NCI-H2227 (cell line): ENCODE results near the gene RIN2.
"Not testable (repeated sequence)": the region's sequence is repeated elsewhere in the genome, so short reads cannot be mapped to it uniquely, and the experiment has no call there.

ENCODE experiments used
- DNase-seq: peaks from one replicate; lab custom pipeline; 2025; ENCODE audit not compliant: unreplicated experiment; lab: John Stamatoyannopoulos, UW

Gene RIN2

GRCh38 chr20:19785173-19785982 is 27.3 kb downstream of the RIN2 start:
- DNase-seq = no peak

- DNase-seq = no peak
Measured at GRCh38 chr20:19785983-19786285, 27.9 kb downstream of the RIN2 start.

GRCh38 chr20:19786311-19786710 is 28.3 kb downstream of the RIN2 start:
- DNase-seq = no peak

GRCh38 chr20:19787366-19787765 is 29.3 kb downstream of the RIN2 start:
- no peak for DNase-seq

- no peak for DNase-seq
Measured at GRCh38 chr20:19789009-19789408, 31.0 kb downstream of the RIN2 start.

GRCh38 chr20:19789446-19789845 is 31.4 kb downstream of the RIN2 start:
- DNase-seq = no peak

- DNase-seq = no peak
Measured at GRCh38 chr20:19791887-19792286, 33.8 kb downstream of the RIN2 start.

- no peak for DNase-seq
Measured at GRCh38 chr20:19793716-19794115, 35.7 kb downstream of the RIN2 start.

- no peak for DNase-seq
Measured at GRCh38 chr20:19794941-19795340, 36.9 kb downstream of the RIN2 start.

- no peak for DNase-seq
Measured at GRCh38 chr20:19799325-19799724, 41.3 kb downstream of the RIN2 start.

GRCh38 chr20:19802099-19802491 is 44.0 kb downstream of the RIN2 start:
- no peak for DNase-seq

- DNase-seq = no peak
Measured at GRCh38 chr20:19802492-19803158, 44.6 kb downstream of the RIN2 start.

GRCh38 chr20:19806276-19806675 is 48.2 kb downstream of the RIN2 start:
- not testable (repeated sequence) for DNase-seq

GRCh38 chr20:19806806-19807190 is 48.7 kb downstream of the RIN2 start:
- no peak for DNase-seq

- DNase-seq = no peak
Measured at GRCh38 chr20:19807191-19807945, 49.3 kb downstream of the RIN2 start.
